HG03378 (cell line): ENCODE data around the gene TRPM5.

ENCODE experiments used
- ATAC-seq: cut with Tn5 transposase; IDR thresholded peaks from one replicate; pipeline ENCODE4 v1.9.1; 2021; ENCODE audit warnings: mild to moderate bottlenecking, moderate library complexity; ENCODE audit not compliant: unreplicated experiment

The TRPM5 gene

DNA sequence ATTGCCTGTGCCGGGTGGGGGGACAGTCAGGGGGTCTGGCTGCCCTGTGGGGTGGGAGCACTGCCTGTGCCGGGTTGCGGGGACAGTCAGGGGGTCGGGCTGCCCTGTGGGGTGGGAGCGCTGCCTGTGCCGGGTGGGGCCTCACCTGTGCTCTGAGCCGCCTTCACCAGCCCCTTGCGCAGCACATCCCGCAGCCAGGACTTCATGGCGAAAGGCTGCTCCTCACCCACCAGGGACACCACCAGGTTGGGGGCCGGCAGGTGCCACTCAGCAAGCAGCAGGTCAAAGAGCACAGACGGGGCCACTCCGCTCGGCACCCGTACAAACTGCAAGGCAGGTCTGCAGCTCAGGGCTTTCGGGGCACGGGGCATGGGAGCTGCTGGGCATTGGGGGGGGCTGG, 22.3 kb downstream of the TRPM5 start:
- ATAC-seq = no peak

DNA sequence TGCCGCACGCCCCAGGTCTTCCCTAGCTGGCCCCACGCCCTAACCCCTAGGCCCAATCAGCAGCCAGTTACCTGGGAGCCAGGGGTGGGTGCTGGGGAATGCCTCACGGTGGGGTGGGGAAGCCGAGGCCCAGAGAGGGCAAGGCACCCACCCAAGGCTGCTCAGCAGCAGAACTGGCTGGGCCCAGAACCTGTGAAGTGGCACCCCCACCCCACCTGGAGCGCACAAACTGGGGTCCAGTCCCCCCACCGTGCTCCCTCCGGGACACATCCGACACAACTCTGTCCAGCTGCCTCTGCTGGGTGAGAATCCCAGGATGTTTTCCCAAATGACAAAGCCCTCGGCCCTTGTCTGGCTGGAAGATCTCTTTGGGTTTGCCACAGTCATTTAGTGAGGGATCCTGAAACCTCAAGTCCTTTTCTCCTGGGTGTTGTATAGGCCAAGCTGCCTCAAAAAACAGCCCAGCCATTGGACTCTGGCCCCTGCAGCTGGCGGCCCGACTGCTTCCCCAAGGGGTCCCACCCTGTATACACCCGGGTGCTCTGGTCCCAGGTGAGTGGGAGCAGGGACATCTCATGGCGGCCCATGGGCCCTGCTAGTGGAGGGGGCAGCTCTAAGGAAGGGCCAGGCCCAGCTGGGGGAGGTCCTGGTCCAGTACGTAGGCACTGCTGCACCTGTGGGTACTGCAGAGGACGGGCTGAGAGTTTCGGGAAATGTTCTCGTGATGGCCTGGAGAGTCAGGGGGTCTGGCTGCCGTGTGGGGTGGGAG, 22.9 kb downstream of the TRPM5 start:
- no peak for ATAC-seq

DNA sequence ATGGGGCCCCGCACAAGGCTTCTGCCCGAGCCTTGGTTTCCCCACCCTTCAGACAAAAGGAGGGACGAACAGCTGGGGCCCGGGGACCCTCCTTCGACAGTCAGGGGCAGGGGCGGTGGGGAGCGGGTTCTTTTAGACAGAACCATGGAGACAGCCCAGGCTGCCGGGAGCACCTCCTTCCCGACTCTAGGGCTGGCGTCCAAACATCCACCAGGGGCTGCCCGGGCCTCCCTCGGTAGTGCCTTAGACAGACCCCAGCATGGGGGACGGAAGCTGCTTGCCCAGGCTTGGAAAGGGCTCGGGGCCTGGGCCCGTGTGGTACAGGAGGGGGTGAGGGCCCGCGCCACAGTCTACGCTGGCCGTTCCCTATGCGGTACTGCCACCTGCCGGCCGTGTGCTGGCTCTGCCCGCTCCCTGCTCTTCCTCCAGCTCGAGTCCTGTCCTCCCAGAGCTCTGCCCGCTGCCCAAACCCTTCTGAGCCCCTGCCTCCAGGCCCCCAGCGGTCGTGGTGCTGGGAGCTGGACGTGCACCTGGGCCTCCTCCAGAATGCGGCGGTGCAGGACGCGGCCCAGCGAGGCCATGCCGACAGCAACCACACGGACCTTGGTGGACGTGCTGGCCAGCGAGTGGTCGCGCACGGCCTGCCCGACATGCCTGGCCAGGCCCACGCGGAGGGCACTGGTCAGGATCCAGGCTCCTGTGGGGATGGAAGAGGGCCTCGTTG, 23.6 kb downstream of the TRPM5 start:
- ATAC-seq = no peak

DNA sequence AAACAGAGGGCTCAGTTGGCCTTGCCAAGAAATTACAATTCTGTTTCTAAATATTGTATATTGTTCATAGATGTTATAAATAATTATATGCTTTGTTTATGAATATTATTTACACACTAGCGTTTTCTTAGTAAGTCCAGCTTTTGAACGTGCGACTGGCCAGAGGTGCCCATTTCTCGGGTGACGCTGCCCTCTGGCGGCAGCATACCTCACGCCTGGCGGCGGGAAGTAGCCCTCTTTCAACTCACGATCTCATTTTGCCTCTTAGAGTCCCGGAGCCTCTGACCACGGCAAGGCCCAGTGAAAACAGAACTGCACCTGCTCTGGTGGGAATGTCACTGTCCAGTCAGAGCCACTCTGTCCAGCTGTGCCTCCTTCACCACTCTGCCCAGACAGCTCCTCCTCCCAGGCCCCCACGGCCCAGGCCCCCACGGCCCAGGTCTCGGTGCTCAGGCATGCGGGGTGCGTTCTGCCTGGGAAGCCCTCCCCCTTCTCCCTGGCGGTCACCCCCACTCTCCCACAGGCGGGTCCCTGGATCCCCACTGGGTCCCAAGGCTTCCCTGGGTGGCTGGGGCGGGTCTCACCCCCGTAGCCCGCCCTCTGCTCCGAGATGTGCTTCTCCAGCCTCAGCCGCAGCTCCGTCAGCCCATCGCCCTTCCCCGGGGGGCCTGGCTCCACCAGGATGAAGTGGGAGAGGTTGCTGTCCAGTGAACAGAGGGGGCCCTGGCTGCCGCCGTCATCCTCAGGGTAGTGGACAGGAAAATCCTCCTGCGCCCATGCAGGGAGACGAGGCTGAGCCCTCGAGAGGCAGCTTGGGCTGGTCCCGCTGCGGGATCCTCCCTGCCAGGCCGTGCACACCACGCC, 24.4 kb downstream of the TRPM5 start:
- no peak for ATAC-seq

DNA sequence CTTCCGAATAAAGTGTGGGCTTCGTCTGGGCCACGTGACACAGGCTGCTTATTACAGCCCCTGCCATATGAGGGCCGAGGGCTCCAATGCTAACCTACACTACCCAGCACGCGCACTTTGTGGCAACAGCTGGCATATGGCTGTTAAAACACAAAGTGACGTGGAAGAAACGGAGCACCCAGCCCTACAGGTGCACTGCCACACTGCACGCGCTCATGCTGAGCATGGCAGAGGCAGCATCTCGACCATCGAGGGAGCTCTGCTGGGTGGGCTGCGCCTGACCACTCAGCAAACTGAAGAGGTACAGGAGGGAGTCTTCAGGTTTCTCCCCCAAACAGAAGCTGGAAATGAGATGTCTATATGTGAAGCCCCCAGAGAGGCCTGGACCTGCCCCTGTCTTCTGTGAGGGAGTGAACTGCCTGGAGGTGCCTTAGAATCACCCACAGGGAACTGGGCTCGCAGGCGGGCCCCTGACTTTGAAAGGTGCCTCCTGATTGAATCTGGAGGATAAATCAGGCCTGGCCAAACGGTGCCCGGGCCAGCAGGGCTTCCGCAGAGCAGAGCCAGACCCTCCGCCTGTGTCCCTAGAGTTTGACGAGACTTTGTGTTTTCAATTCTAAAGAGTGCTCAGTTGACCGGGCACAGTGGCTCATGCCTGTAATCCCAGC, 25.5 kb downstream of the TRPM5 start:
- ATAC-seq = no peak

DNA sequence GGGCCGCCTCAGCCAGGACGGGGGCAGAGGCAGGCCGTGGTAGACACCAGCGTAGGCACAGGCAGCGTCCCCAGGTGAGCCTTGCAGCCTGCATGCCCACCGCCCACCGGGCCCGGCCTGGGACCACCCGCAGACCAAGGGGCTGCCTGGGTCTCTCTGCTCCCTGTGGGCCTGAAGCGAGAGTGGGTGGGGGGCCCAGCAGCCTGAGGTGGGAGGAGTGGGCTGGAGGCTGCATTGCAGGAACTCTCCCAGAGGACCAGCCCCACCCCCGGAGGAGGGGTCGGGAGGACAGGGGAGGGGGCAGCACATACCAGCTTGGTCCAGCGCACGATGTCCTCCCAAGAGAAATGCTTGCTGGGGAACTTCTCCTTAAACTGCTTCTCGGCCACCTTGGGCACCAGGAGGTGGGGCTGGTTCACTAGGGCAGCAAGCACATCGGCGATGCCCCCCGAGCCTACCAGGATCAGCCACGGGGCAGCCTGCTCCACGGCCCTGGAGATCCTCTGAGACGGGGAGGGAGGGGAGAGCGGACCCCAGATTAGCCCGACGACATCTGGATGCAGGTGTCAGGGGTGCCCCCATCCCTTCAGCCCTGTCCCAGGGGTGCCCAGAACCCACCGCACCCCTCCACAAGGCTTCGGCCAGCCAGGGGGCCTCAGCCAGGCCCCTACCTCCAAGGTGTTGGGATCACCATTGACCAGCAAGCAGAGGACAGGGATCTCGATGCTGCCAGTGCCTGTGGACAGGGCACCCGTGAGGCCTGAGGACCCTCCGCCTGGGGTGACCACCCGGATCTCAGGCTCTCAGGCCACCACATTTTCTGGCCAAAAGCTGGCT, 26.2 kb downstream of the TRPM5 start:
- no peak for ATAC-seq

DNA sequence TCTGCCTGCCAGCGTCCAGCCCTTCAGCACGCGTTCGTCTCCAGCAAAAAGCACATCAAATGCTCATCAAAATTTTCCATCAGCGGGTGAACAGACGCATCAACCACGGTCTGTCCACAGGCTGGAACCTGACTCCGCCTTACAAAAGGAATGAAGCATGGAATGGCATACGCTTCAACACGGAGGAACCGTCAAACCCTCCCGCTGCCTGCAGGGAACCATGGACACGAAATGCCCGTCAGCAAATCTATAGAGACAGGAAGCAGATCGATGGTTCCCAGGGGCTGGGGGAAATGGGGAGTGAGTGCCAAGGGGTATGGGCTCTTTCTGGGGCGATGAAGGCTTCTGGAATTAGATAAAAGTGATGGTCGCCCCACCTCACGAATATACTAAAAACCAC, 27.5 kb downstream of the TRPM5 start:
- no peak for ATAC-seq

DNA sequence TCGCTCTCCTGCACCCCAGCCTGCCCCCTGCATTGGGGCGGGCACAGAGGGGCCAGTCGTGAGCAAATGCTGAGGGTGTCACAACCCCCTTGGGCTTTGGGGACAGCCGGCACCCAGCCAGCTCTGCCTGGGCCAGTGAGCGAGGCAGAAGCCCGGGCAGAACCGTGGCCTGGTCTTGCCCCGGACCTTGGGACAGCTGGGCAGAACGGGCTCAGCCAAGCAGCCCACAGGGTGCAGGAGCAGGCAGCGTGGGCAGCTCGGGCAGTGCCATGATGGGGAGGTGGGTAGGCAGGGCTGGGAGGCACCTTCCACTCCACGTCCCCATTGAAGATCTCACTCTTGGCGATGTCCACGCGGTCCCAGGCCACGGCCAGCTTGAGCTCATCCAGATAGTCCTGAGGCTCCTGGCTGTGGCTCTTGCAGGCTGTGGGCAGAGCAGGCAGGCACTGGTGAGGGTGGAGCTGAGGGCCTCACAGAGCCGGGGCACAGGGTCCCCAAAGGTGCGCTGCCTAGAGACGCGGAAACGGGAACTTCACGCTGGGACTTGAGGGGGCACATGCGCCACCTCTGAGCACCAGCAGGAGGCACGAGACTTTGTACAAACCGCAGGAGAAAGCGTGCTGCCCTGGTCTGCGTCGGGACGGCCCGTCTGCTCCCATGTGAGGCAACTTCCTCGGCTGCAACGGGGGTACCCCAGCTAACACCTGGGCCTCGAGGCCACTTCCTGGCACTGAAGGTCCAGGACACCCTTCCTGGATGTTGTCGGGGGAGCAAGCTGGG, 28.5 kb downstream of the TRPM5 start:
- no peak for ATAC-seq

DNA sequence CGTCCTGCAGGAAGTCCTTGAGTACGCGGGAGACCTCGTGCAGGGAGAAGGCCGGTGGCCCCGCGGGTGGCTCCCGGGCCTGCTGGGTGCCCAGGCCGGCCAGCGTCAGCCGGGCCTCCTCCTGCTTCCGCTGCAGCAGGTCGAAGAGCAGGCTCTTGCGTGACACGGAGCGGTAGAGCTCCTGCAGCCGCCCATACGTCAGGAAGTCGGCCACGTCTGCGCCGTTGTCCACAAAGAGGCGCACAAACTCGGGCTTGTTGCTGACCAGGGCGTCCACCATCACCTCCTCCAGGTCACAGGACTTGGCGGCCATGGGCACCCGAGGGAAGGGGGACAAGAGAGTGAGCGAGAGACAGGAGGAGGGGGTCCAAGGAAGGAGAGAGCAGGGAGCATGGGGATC, 29.1 kb downstream of the TRPM5 start:
- ATAC-seq = no peak

DNA sequence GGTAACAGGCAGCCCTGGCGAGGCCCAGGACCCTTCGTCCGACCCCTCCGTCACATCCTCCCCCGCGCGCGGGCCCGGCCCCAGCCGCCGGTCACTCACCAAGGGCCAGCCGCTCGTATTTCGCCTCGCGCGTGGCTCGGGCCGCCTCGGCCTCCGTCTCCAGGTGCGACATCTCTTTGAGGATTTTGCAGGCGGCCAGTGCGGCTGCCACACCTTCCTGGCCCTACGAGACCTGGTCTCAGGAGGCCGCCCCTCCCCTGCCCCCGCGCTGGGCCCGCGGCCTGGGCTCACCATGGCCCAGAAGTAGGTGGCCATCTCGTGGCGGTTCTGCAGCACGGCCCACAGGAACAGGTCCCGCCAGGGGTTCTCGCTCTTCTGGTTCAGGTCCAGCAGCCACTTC, 29.7 kb downstream of the TRPM5 start:
- no peak for ATAC-seq

DNA sequence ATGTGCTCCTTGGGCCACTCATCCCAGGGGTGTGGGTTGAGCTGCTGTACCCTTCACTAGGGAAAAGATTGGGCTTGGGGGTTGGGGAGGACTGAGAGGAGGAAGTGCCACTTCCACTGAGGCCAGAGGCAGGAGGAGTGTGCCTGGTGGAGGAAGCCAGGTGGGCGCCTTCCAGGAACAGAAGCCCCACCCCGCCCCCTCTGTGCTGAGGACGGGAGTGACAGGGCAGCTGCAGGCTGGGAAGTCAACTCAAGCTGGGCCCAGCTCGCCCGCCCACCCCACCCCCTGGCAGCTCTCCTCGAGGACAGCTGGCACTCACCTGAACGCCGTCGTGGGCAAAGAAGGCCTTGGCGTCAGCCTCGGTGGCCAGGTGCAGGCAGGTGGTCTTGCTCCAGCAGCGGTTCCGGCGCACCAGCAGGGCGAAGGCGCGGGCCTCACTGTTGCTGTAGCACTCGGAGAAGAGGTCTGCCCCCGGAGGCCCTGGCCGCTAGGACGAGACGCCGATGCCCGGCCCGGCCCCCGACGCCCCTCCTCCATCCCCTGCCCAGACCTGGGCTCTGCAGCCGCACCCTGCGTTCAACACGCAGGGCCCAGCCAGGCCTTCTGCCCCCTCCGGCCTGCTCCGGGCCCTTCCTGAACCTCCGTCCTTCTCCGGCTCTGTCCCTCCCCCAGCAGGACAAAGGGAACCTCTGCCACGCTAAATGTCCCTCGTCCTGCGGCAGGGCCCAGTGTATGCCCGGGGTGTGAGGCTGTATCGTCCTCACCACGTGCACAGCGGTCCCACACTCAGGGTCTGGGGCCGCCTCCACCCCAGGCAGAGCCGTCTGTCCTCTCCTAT, 30.4 kb downstream of the TRPM5 start:
- ATAC-seq = no peak

DNA sequence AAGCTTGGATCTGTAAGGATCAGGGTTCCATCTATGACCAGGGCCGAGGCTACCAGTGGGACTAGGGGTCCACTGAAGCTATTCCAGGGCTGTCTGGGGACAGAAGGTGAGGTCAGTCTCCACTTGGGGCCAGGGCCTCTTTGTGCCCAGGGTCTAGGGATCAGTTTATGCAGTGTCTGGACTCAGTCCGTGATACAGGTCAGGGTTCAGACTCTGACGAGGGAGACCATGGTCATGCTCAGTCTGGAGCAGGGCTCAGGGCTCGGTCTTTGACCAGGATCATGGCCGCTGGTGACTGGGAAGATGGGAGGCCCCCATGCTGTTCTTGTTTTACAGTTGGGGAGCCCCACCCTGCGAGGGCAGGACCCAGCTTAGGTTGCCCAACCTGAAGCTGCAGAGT, 32.0 kb downstream of the TRPM5 start:
- ATAC-seq = no peak

DNA sequence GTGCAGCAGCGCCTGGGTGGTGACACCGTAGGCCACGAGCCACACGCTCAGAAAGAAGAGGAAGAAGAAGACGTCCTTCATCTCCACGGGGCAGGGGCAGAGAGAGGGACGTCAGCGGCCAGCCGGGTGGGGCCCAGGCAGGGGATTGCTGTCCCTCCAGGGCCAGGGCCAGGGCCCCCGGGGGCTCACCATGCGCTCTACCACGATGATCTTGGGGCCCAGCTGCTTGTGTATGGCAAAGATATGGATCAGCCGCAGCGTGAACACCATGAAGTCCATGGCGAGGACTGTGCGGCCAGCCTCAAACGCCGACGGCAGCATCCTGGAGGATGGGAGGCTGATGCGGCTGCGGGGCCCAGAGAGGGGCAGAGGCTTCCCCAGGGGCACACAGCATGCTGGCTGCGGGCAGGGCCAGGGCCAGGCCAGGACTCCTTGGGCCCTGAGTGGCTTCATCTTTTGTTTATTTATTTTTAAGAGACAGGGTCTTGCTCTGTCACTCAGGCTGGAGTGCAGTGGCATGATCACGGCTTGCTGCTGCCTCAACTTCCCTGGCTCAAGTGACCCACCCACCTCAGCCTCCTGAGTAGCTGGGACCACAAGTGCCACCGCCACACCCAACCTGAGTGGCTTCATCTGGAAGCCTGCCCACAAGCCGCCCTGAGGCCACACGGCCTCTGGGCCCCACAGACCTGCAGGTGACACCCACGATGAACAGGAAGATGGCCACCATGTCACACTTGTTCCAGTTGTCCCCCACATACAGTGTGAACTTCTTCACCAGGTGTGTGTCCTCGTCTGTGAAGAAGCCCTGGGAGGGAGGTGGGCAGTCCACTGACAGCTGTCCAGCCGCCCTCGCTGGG, 32.6 kb downstream of the TRPM5 start:
- ATAC-seq = no peak

DNA sequence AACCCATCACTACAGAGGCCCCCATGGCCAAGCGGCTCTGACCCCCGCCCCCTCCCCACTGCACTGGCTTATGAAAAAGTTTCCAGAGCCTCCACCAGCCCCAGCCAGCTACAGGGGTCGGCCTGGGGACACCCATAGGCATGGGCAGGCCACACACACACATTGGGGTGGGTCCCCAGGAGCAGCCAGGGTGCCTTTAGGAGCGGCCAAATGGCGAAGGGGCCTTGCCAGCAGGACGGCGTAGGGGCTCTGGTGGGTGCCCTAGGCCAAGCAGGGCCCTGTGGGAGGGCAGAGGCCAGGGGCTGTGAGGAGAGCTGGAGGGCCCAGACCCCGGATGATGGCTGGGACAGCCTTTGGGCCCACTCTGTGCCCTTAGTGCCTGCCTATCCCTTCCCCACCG, 33.7 kb downstream of the TRPM5 start:
- no peak for ATAC-seq

DNA sequence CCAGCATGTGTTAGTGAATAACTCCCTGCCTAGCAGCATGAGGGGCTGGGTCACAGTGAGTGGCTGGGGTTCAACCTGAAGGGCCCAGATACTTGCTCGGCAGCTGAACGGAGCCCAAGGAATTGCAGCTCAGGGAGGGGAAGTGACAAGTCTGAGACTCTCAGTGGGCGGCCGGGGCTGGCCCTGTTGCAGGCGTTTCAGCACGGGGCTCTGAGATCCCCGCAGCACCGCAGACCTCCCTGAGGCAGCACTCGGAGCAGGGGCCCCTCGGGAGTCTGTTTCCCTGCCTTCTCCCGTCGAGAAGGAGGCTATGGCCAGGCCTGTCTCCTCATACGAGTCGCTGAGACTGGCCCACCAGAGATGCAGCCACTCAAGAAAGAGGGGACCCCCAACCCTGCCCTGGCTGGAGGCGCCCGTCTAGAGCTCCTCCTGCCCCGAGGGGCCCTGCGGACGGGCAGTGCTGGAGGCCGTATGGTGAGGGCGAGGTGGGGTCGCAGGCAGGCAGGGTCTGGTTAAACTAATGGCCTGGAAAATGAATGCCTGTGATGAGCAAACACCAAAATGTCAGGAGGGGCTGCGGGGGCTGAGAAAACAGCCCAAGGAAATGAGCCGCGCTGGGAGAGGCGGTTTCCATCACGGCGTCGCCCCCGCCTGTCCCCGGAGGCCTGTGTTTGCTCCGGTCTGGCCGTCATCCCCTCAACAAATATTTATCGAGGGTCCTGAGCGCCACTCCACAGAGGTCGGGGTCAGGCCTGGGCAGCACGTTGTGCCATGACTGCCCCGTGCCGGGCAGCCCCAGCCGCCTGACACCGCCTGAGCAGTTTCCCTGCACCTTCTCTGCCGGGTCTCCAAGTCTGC, 34.5 kb downstream of the TRPM5 start:
- ATAC-seq = no peak

DNA sequence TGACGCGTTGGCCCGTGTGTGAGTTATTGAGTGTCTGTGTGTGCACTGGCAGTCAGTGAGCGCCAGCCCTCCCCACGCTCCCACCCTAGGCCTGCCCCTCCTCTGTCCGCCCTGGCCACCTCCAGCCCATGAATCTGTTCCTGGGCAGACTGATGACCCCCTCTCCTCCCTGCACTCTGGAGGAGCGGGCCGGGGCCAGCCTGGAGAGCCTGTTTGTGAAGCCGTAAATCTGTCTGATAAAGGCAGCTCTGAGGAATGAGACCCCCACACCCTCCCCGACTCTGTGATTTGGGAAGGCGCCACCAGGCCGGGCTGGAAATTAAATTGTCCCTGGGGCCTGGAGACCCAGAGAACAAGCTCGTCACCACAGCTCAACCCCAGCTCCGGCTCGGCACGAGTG, 35.2 kb downstream of the TRPM5 start:
- ATAC-seq = no peak

DNA sequence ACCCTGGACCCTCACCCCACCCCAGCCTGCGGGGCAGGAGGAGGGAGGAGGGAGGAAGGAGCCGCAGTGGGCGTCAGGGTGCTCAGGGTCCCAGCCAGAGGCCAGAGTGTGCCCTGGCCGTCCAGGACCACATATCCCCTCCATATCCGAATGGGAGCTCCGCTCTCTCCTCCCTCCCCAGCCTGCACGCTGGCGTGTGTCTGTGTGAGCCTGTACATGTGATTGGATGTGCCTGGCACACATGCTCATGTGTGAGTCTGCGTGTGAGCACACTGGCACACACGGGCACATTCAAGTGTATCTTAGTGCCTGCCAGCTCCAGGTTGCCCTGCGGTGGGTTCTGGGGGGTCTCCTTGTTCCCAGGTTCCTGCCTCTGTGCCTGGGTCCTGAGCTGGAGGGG, 35.6 kb downstream of the TRPM5 start:
- no peak for ATAC-seq
